Mesothelial cell of epicardium (in vitro differentiated cells): ENCODE data around the gene SYCN. TPM values are rescaled to one million over a fixed set of nuclear protein-coding genes. Genes with fewer than 3 reads are reported as not detected.

Experiments used
- DNase-seq, 2 experiments: peaks; one replicate each; pipeline ENCODE4 v3.0.0; 2021; ENCODE audit warnings: low spot score in 2 of 2; ENCODE audit not compliant: unreplicated experiment in 2 of 2
- H3K27ac Mint-ChIP-seq: 2 replicates; pipeline ENCODE4 v1.8.0; 2021; ENCODE audit warnings: mixed read lengths
- H3K27me3 Mint-ChIP-seq: 2 replicates; pipeline ENCODE4 v1.8.0; 2021; ENCODE audit warnings: low read depth, mixed read lengths
- H3K36me3 Mint-ChIP-seq: 2 replicates; pipeline ENCODE4 v1.8.0; 2021; ENCODE audit warnings: mixed read lengths
- H3K4me1 Mint-ChIP-seq: 2 replicates; pipeline ENCODE4 v1.8.0; 2021; ENCODE audit warnings: mixed read lengths
- H3K4me3 Mint-ChIP-seq: 2 replicates; pipeline ENCODE4 v1.8.0; 2021; ENCODE audit warnings: mild to moderate bottlenecking, moderate library complexity, mixed read lengths
- H3K9me3 Mint-ChIP-seq: 2 replicates; pipeline ENCODE4 v1.8.0; 2021; ENCODE audit warnings: mixed read lengths
- CTCF ChIP-seq: fragments of 200-600 bp; sonication (generic); IDR thresholded peaks from one replicate; pipeline ENCODE4 v1.5.0; 2021; ENCODE audit warnings: antibody characterized with exemption; ENCODE audit not compliant: unreplicated experiment
- total RNA-seq: library from RNA; stranded (reverse); gene quantifications from 3 replicates; pipeline ENCODE4 v1.2.1, GENCODE V29; 2021

SYCN gene
- total RNA-seq, 1 donor from 2014 or later = not detected

- peak overlapping the region; percentile 54 for H3K4me3 Mint-ChIP-seq
- H3K27me3 Mint-ChIP-seq = no peaks in the 10 kb centered on the region
- no peak for TF ChIP-seq CTCF
- no peaks in the 10 kb centered on the region for H3K9me3 Mint-ChIP-seq
- peaks cover 3% of the 10 kb centered on the region for H3K36me3 Mint-ChIP-seq
- peaks cover 60% of the 10 kb centered on the region for H3K4me1 Mint-ChIP-seq
- no peak for DNase-seq
- H3K27ac Mint-ChIP-seq = peak overlapping the region; percentile 92
These were observed 47.5 kb downstream of the SYCN start for GRCh38 chr19:39156326-39157230.

GRCh38 chr19:39155741-39156140 lies 48.3 kb downstream of the SYCN start:
- no peak for TF ChIP-seq CTCF
- H3K4me3 Mint-ChIP-seq = peak overlapping the region; percentile 15
- DNase-seq = no peak
- H3K27ac Mint-ChIP-seq = peak overlapping the region; percentile 88
- no peaks in the 10 kb centered on the region for H3K27me3 Mint-ChIP-seq
- H3K9me3 Mint-ChIP-seq = no peaks in the 10 kb centered on the region
- H3K4me1 Mint-ChIP-seq = peaks cover 64% of the 10 kb centered on the region
- peaks cover 3% of the 10 kb centered on the region for H3K36me3 Mint-ChIP-seq

GRCh38 chr19:39155114-39155700 lies 48.9 kb downstream of the SYCN start:
- Mint-ChIP-seq H3K36me3 (peaks cover 3% of the 10 kb centered on the region), H3K27me3 (no peaks in the 10 kb centered on the region), H3K27ac (peak overlapping the region; percentile 89), H3K4me1 (peaks cover 60% of the 10 kb centered on the region), H3K4me3 (no peak overlapping the region), H3K9me3 (no peaks in the 10 kb centered on the region)
- TF ChIP-seq CTCF = no peak
- DNase-seq = no peak

GRCh38 chr19:39154629-39155100 lies 49.4 kb downstream of the SYCN start:
- no peaks in the 10 kb centered on the region for H3K27me3 Mint-ChIP-seq
- H3K4me1 Mint-ChIP-seq = peaks cover 59% of the 10 kb centered on the region
- peak overlapping the region; percentile 13 for H3K4me3 Mint-ChIP-seq
- H3K36me3 Mint-ChIP-seq = peaks cover 3% of the 10 kb centered on the region
- peak overlapping the region; percentile 89 for H3K27ac Mint-ChIP-seq
- no peak for TF ChIP-seq CTCF
- no peaks in the 10 kb centered on the region for H3K9me3 Mint-ChIP-seq
- DNase-seq = peak in 1 of 2 experiments; percentile 68

- H3K36me3 Mint-ChIP-seq = peaks cover 4% of the 10 kb centered on the region
- no peaks in the 10 kb centered on the region for H3K9me3 Mint-ChIP-seq
- H3K4me3 Mint-ChIP-seq = peak overlapping the region; percentile 4
- no peaks in the 10 kb centered on the region for H3K27me3 Mint-ChIP-seq
- TF ChIP-seq CTCF = no peak
- peak overlapping the region; percentile 89 for H3K27ac Mint-ChIP-seq
- DNase-seq = no peak
- peaks cover 59% of the 10 kb centered on the region for H3K4me1 Mint-ChIP-seq
These were observed 49.9 kb downstream of the SYCN start for GRCh38 chr19:39154100-39154628.

Other genes with a start within 250 kb of the SYCN start
- gene FBXO17, start 228.5 kb downstream of the SYCN start, total RNA-seq = 72.7 to 77.3 TPM (median 72.8 TPM) in 3 replicates
- gene FBXO27, start 171.7 kb downstream of the SYCN start, total RNA-seq = 9.5 to 10.2 TPM (median 9.6 TPM) in 3 replicates
- not detected in 3 replicates for gene ACP7, start 119.9 kb downstream of the SYCN start, total RNA-seq
- gene PAK4, start 78.5 kb downstream of the SYCN start, total RNA-seq = 101 to 103 TPM (median 102 TPM) in 3 replicates
- gene NCCRP1, start 7.3 kb downstream of the SYCN start, total RNA-seq = 11.7 to 14.8 TPM (median 12.2 TPM) in 3 replicates
- not detected in 3 replicates for gene IFNL3, start 40.7 kb upstream of the SYCN start, total RNA-seq
- gene IFNL4, start 44.6 kb upstream of the SYCN start, total RNA-seq = 0.14 to 0.74 TPM (median 0.40 TPM) in 3 replicates
- not detected in 3 replicates for gene IFNL2, start 64.1 kb upstream of the SYCN start, total RNA-seq
- not detected in 3 replicates for gene IFNL1, start 92.1 kb upstream of the SYCN start, total RNA-seq
- gene LRFN1, start 116.6 kb upstream of the SYCN start, total RNA-seq = 19.1 to 20.6 TPM (median 20.4 TPM) in 3 replicates
- not detected in 3 replicates for gene GMFG, start 131.8 kb upstream of the SYCN start, total RNA-seq
- gene SAMD4B, start 138.2 kb upstream of the SYCN start, total RNA-seq = 128 to 143 TPM (median 133 TPM) in 3 replicates
- 41.4 to 47.8 TPM (median 42.9 TPM) in 3 replicates for gene PAF1, start 186.8 kb upstream of the SYCN start, total RNA-seq
- gene MED29, start 187.1 kb upstream of the SYCN start, total RNA-seq = 35.6 to 39.2 TPM (median 36.1 TPM) in 3 replicates
- 111 to 113 TPM (median 111 TPM) in 3 replicates for gene ZFP36, start 202.6 kb upstream of the SYCN start, total RNA-seq
- 160 to 172 TPM (median 164 TPM) in 3 replicates for gene PLEKHG2, start 208.4 kb upstream of the SYCN start, total RNA-seq
- gene RPS16, start 231.7 kb upstream of the SYCN start, total RNA-seq = 1,616 to 1,722 TPM (median 1,707 TPM) in 3 replicates
- 127 to 136 TPM (median 129 TPM) in 3 replicates for gene SUPT5H, start 241.3 kb upstream of the SYCN start, total RNA-seq